Measurements from ENCODE around the gene PSTPIP1. TPM values are rescaled to one million over a fixed set of nuclear protein-coding genes. Genes with fewer than 3 reads are reported as not detected.

PSTPIP1 gene
- total RNA-seq (2016; rRNA removed; fragmentation: Illumina TruSeq; extraction: Trizol) (8.7 and 9.2 TPM in 2 replicates), polyA plus RNA-seq (2011; rRNA removed) (4.4 TPM in 2 replicates), polyA minus RNA-seq (2011; rRNA and poly(A)+ RNA removed; ENCODE audit: low replicate concordance) (2.2 TPM in 1 of 2 replicates, not detected in the other), Bru-seq, nascent RNA (percentile 25 among the genes with signal in this experiment), BruChase-seq, experiment 1, labeled RNA remaining after a 6-hour chase (percentile 17 among the genes with signal in this experiment), BruChase-seq, experiment 2, labeled RNA remaining after a 2-hour chase (percentile 20 among the genes with signal in this experiment)
- 5.7 and 10.5 TPM in 2 replicates for total RNA-seq (2016; cell fraction: cytosol; rRNA removed; fragmentation: Illumina TruSeq; extraction: Trizol; ENCODE audit: low read depth)
- total RNA-seq (2016; cell fraction: insoluble cytoplasmic fraction; rRNA removed; fragmentation: Illumina TruSeq; extraction: Trizol), result 8.0 and 9.9 TPM in 2 replicates
- 9.1 and 10.1 TPM in 2 replicates for total RNA-seq (2016; cell fraction: membrane; rRNA removed; fragmentation: Illumina TruSeq; extraction: Trizol)
- 2.9 and 4.0 TPM in 2 replicates for total RNA-seq (2016; cell fraction: nucleus; rRNA removed; fragmentation: Illumina TruSeq; extraction: Trizol)
- 3.9 and 5.6 TPM in 2 replicates for polyA plus RNA-seq (2011; cell fraction: cytosol; rRNA removed)
- 4.4 and 6.8 TPM in 2 replicates for polyA plus RNA-seq (2011; cell fraction: nucleus; rRNA removed)
- 3.9 and 7.4 TPM in 2 replicates for polyA plus RNA-seq (2012)
- 7.4 and 12.4 TPM in 2 replicates for polyA plus RNA-seq (2016; cell fraction: cytosol; fragmentation: Illumina TruSeq; extraction: Trizol; ENCODE audit: low read depth)
- polyA plus RNA-seq (2016; cell fraction: insoluble cytoplasmic fraction; fragmentation: Illumina TruSeq; extraction: Trizol; ENCODE audit: low read depth), result 7.8 and 11.1 TPM in 2 replicates
- polyA plus RNA-seq (2016; cell fraction: membrane; fragmentation: Illumina TruSeq; extraction: Trizol; ENCODE audit: low read depth), result 9.1 and 13.5 TPM in 2 replicates
- polyA plus RNA-seq (2016; cell fraction: nucleus; fragmentation: Illumina TruSeq; extraction: Trizol; ENCODE audit: insufficient read depth, low read depth), result 6.9 and 7.5 TPM in 2 replicates
- 3.2 TPM in 1 of 2 replicates, not detected in the other for polyA minus RNA-seq (2011; cell fraction: cytosol; rRNA and poly(A)+ RNA removed)
- 1.8 and 2.4 TPM in 2 replicates for polyA minus RNA-seq (2011; cell fraction: nucleus; rRNA and poly(A)+ RNA removed)
- long read RNA-seq, experiment 1, transcript PSTPIP1-205 (4 exons, 556 nt), result major isoform, 5 of 15 reads
- long read RNA-seq, experiment 1, partial matches to known transcripts, result 5 of 15 reads
- long read RNA-seq, experiment 1, other reads (novel, unspliced or antisense), result 5 of 15 reads
- long read RNA-seq, experiment 2, transcript PSTPIP1-205 (4 exons, 556 nt), result major isoform, 7 of 17 reads
- long read RNA-seq, experiment 2, partial matches to known transcripts, result 4 of 17 reads
- long read RNA-seq, experiment 2, other reads (novel, unspliced or antisense), result 5 of 17 reads

- Histone ChIP-seq H3K4me3 (replicated peaks in 1 of 3; ENCODE audit: insufficient read depth in 1 of 3, low read depth in 2 of 3, low read length in 3 of 3) (no peak within 1 kb of the TSS; a peak in 1 of 6 replicates), H3K4me2 (ENCODE audit: low read depth, low read length) (peak within 1 kb of the TSS; percentile 9; the same call in 1 of the 2 replicates), H3K27ac (ENCODE audit: extremely low read length, insufficient read depth, low read length) (no peak within 1 kb of the TSS), H3K9ac (ENCODE audit: insufficient read depth, low read depth, low read length) (no peak within 1 kb of the TSS), H3K27me3 (ENCODE audit: control insufficient read depth in 1 of 2, insufficient read depth in 2 of 2, low read length in 2 of 2) (peaks cover 6 to 67% of the 10 kb centered on the region in 2 experiments), H4K20me1 (ENCODE audit: insufficient read depth, low read length) (no peaks in the 10 kb centered on the region), H3K9me3 (ENCODE audit: low read length) (no peaks in the 10 kb centered on the region), H3K36me3 (replicated peaks in 1 of 2; ENCODE audit: control insufficient read depth in 1 of 2, insufficient read depth in 2 of 2, low read length in 2 of 2) (no peaks in the 10 kb centered on the region), H3K4me1 (ENCODE audit: insufficient read depth, low read length) (no peaks in the 10 kb centered on the region), H2AFZ (ENCODE audit: low read length) (no peak within 1 kb of the TSS), H3K79me2 (ENCODE audit: insufficient read depth, low read length) (no peaks in the 10 kb centered on the region)
- DNase-seq (ENCODE audit: low spot score), result no peak
- in situ Hi-C loops (cut with HindIII; ENCODE audit: extremely low pct_ligation_motif_present, low pct_unique_long_range_greater_than_20kb), result no loop called here
- FAIRE-seq, result no peak
- 41% methylated on average over 13 of the region's 28 CpGs for WGBS (ENCODE audit: low lambda C conversion rate)
- peak; percentile 40 for ATAC-seq
- BruUV-seq (replicated peaks), result no TSS peak
- intact Hi-C loops (cut with micrococcal nuclease; ENCODE audit: unreplicated experiment), result no loop called here
- POLR2A ChIA-PET, result no interaction called here
- CTCF ChIA-PET (ENCODE audit: low intra/inter-chr PET ratio, low total read pairs), result no interaction called here
- TF ChIP-seq HMGXB3 (CRISPR knock-in tag; IDR thresholded peaks at IDR 0.05; ENCODE audit: borderline replicate concordance) (no peak), GABPB1 (CRISPR knock-in tag; IDR thresholded peaks at IDR 0.05) (peak; percentile 61; the same call in 1 of the 2 replicates), ZNF225 (CRISPR knock-in tag; IDR thresholded peaks at IDR 0.05) (no peak), HNF1A (IDR thresholded peaks at IDR 0.05; ENCODE audit: low read depth) (no peak), HNF1A (CRISPR knock-in tag; IDR thresholded peaks at IDR 0.05; ENCODE audit: borderline replicate concordance) (no peak)
Measured at GRCh38 chr15:76994971-76995945, at the start of gene PSTPIP1. Gene PSTPIP1, plus strand, starts transcription at chr15:76995126. Its CDS starts 448 bp downstream, at chr15:76995574.

All from HepG2 (cell line).